GM19438 (cell line): ENCODE results near the gene NINJ1.

ENCODE experiments used
- ATAC-seq: cut with Tn5 transposase; IDR thresholded peaks from one replicate; pipeline ENCODE4 v1.9.1; 2021; ENCODE audit warnings: low read depth; ENCODE audit not compliant: unreplicated experiment

Gene NINJ1

GRCh38 chr9:93133681-93134014 is 403 bp downstream of the NINJ1 start:
- ATAC-seq: peak; percentile 41

GRCh38 chr9:93132946-93133680 is 938 bp downstream of the NINJ1 start:
- ATAC-seq: no peak

GRCh38 chr9:93132287-93132927 is 1.6 kb downstream of the NINJ1 start:
- ATAC-seq: no peak

GRCh38 chr9:93131599-93132286 is 2.3 kb downstream of the NINJ1 start:
- no peak for ATAC-seq

- ATAC-seq: no peak
Observed at GRCh38 chr9:93130861-93131481, 3.1 kb downstream of the NINJ1 start.

- no peak for ATAC-seq
Observed at GRCh38 chr9:93129691-93130500, 4.2 kb downstream of the NINJ1 start.

GRCh38 chr9:93129286-93129685 is 4.8 kb downstream of the NINJ1 start:
- ATAC-seq: no peak

GRCh38 chr9:93128715-93129224 is 5.3 kb downstream of the NINJ1 start:
- no peak for ATAC-seq

- ATAC-seq: no peak
Observed at GRCh38 chr9:93128011-93128714, 5.9 kb downstream of the NINJ1 start.

- no peak for ATAC-seq
Observed at GRCh38 chr9:93127395-93127911, 6.6 kb downstream of the NINJ1 start.

GRCh38 chr9:93126825-93127368 is 7.2 kb downstream of the NINJ1 start:
- no peak for ATAC-seq

- ATAC-seq: no peak
Observed at GRCh38 chr9:93126151-93126781, 7.8 kb downstream of the NINJ1 start.

- ATAC-seq: no peak
Observed at GRCh38 chr9:93125331-93125894, 8.6 kb downstream of the NINJ1 start.

GRCh38 chr9:93124793-93125192 is 9.3 kb downstream of the NINJ1 start:
- no peak for ATAC-seq

GRCh38 chr9:93123561-93124283 is 10.3 kb downstream of the NINJ1 start:
- no peak for ATAC-seq

- no peak for ATAC-seq
Observed at GRCh38 chr9:93122721-93123221, 11.3 kb downstream of the NINJ1 start.
